Tibial nerve (tissue), 4 donors: Measurements from ENCODE around the gene PTPN14.

Experiments
- EP300 ChIP-seq, 2 donors: sonication (generic); formaldehyde crosslinking; IDR thresholded peaks; one replicate each; pipeline ENCODE4 v1.6.1; 2017; ENCODE audit warnings: antibody characterized with exemption in 2 of 2, mild to moderate bottlenecking in 1 of 2
- POLR2A ChIP-seq, 2 donors: fragments of 450-650 bp; IDR thresholded peaks; one replicate each; pipeline ENCODE4 v1.6.1; 2017; ENCODE audit warnings: antibody characterized with exemption in 2 of 2, mild to moderate bottlenecking in 2 of 2, moderate library complexity in 2 of 2
- TF ChIP-seq, protein P1 (sequence below), 5 experiments: fragments of 200-600 bp in 3 of 5; fragments of 450-650 bp in 2 of 5; sonication (generic) in 3 of 5; IDR thresholded peaks; one replicate each; pipeline ENCODE4 v1.5.1; 2016 to 2019; ENCODE audit warnings: antibody characterized with exemption in 5 of 5, mild to moderate bottlenecking in 3 of 5, moderate library complexity in 2 of 5

DNA sequence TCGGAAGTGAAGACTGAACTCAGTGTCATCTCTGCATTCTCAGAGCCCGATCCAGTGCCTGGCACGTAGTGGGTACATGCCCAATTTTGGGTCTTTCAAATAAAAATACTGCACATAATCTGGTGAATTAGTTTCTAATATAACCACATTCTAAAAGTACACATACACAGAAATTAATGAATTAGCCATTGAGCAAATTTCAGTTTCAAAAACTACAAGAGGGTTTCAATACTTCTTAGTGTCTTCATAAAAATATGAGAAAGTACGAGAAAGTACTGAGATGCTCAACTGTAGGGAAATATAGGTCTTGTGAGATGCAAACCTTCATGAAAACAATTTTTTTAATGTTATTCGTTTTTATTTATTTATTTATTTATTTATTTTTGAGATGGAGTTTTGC is 183.6 kb downstream of the PTPN14 start:
- TF ChIP-seq, protein P1, sequence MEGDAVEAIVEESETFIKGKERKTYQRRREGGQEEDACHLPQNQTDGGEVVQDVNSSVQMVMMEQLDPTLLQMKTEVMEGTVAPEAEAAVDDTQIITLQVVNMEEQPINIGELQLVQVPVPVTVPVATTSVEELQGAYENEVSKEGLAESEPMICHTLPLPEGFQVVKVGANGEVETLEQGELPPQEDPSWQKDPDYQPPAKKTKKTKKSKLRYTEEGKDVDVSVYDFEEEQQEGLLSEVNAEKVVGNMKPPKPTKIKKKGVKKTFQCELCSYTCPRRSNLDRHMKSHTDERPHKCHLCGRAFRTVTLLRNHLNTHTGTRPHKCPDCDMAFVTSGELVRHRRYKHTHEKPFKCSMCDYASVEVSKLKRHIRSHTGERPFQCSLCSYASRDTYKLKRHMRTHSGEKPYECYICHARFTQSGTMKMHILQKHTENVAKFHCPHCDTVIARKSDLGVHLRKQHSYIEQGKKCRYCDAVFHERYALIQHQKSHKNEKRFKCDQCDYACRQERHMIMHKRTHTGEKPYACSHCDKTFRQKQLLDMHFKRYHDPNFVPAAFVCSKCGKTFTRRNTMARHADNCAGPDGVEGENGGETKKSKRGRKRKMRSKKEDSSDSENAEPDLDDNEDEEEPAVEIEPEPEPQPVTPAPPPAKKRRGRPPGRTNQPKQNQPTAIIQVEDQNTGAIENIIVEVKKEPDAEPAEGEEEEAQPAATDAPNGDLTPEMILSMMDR (IDR thresholded peaks at IDR 0.05) = no peak
- TF ChIP-seq POLR2A (IDR thresholded peaks at IDR 0.05) (no peak), EP300 (IDR thresholded peaks at IDR 0.05) (no peak)
